B cell (primary cell): Measurements from ENCODE around the gene RAB11FIP2. TPM values are rescaled to one million over a fixed set of nuclear protein-coding genes. Genes with fewer than 3 reads are reported as not detected.

ENCODE experiments used
- ATAC-seq: fragments of 200-7000 bp; cut with Tn5 transposase; one replicate; pipeline ENCODE4 v1.10.0; 2021; ENCODE audit warnings: low read depth, mild to moderate bottlenecking, moderate number of reproducible peaks, moderate library complexity
- CTCF ChIA-PET: fragments of 350-600 bp; sonication (Branson Sonifier 250); formaldehyde crosslinking; loops from one replicate; lab custom pipeline; 2021; ENCODE audit warnings: antibody characterized with exemption, inconsistent platforms; lab: Charles Lee
- POLR2A ChIA-PET: fragments of 350-600 bp; sonication (Branson Sonifier 250); formaldehyde crosslinking; loops from one replicate; lab custom pipeline; 2021; ENCODE audit warnings: antibody characterized with exemption; lab: Charles Lee
- DNase-seq: peaks from one replicate; pipeline ENCODE4 v3.0.0; 2013
- H2AFZ ChIP-seq: 2 replicates; pipeline ENCODE4 v1.6.1; 2012; ENCODE audit warnings: mild to moderate bottlenecking, low read depth, low read length; ENCODE audit not compliant: insufficient read depth, poor library complexity, severe bottlenecking
- H3K27ac ChIP-seq, 2 donors: 1 replicate in 1 of 2; 2 replicates in 1 of 2; pipeline ENCODE4 v1.5.1; 2012 to 2013; ENCODE audit warnings: low read length in 2 of 2, mild to moderate bottlenecking in 2 of 2, moderate library complexity in 1 of 2
- H3K27me3 ChIP-seq, 4 experiments: fragments of 200-600 bp in 1 of 4; sonication (generic) in 1 of 4; replicated peaks in 1 of 4; 1 replicate in 2 of 4; 2 replicates in 2 of 4; pipeline versions ENCODE4 v1.6.1 to v1.7.0; 2013 to 2016; ENCODE audit warnings: low read length in 3 of 4, mild to moderate bottlenecking in 2 of 4, mixed read lengths in 1 of 4, moderate library complexity in 1 of 4; ENCODE audit not compliant: insufficient read depth in 4 of 4, control insufficient read depth in 3 of 4; ENCODE audit errors: control extremely low read depth in 1 of 4
- H3K36me3 ChIP-seq, 2 experiments: replicated peaks in 1 of 2; 1 replicate in 1 of 2; 2 replicates in 1 of 2; pipeline versions ENCODE4 v1.6.1 to v1.7.1; 2013; ENCODE audit warnings: low read length in 1 of 2; ENCODE audit not compliant: insufficient read depth in 2 of 2, control insufficient read depth in 1 of 2; ENCODE audit errors: control extremely low read depth in 1 of 2, extremely low read depth in 1 of 2
- H3K4me1 ChIP-seq, 2 donors: fragments of 200-600 bp in 1 of 2; sonication (generic) in 1 of 2; 1 replicate in 1 of 2; 2 replicates in 1 of 2; pipeline versions ENCODE4 v1.5.1 to v1.6.1; 2013 to 2017; ENCODE audit warnings: low read length in 2 of 2; ENCODE audit not compliant: control insufficient read depth in 2 of 2, insufficient read depth in 2 of 2
- H3K4me2 ChIP-seq: replicated peaks from 2 replicates; pipeline ENCODE3; 2012; ENCODE audit warnings: mild to moderate bottlenecking, low read depth, low read length; ENCODE audit not compliant: poor library complexity, severe bottlenecking
- H3K4me3 ChIP-seq, 5 experiments: fragments of 200-600 bp in 1 of 5; sonication (generic) in 1 of 5; 1 replicate in 3 of 5; 2 replicates in 2 of 5; pipeline versions ENCODE4 v1.5.1 to v1.7.0; 2011 to 2016; ENCODE audit warnings: low read length in 4 of 5, mild to moderate bottlenecking in 4 of 5, low read depth in 2 of 5, control low read depth in 1 of 5, moderate library complexity in 1 of 5; ENCODE audit not compliant: insufficient read depth in 1 of 5; ENCODE audit errors: control extremely low read depth in 1 of 5, extremely low read depth in 1 of 5
- H3K79me2 ChIP-seq: fragments of 200-600 bp; sonication (generic); one replicate; pipeline ENCODE4 v1.6.0; 2016; ENCODE audit warnings: low read length; ENCODE audit not compliant: control insufficient read depth, insufficient read depth
- H3K9ac ChIP-seq: fragments of 200-600 bp; sonication (generic); 2 replicates; pipeline ENCODE4 v1.6.1; 2017; ENCODE audit warnings: mild to moderate bottlenecking, low read length, moderate library complexity
- H3K9me3 ChIP-seq, 3 donors: one replicate each; pipeline versions ENCODE4 v1.6.1 to v1.7.1; 2013; ENCODE audit warnings: low read length in 2 of 3; ENCODE audit not compliant: control insufficient read depth in 2 of 3, insufficient read depth in 1 of 3; ENCODE audit errors: control extremely low read depth in 1 of 3
- H4K20me1 ChIP-seq: 2 replicates; pipeline ENCODE4 v1.6.0; 2012; ENCODE audit warnings: mild to moderate bottlenecking, low read length; ENCODE audit not compliant: insufficient read depth, control insufficient read depth, poor library complexity, severe bottlenecking
- H3K27ac Mint-ChIP-seq: one replicate; pipeline ENCODE4 v1.8.0; 2021; ENCODE audit warnings: mixed read lengths
- H3K27me3 Mint-ChIP-seq: one replicate; pipeline ENCODE4 v1.8.0; 2021; ENCODE audit warnings: mixed read lengths
- H3K4me1 Mint-ChIP-seq: one replicate; pipeline ENCODE4 v1.8.0; 2021; ENCODE audit warnings: mixed read lengths
- H3K4me3 Mint-ChIP-seq: one replicate; pipeline ENCODE4 v1.8.0; 2021; ENCODE audit warnings: mixed read lengths
- H3K9me3 Mint-ChIP-seq: one replicate; pipeline ENCODE4 v1.8.0; 2022; ENCODE audit warnings: mixed read lengths; ENCODE audit not compliant: insufficient read depth
- CTCF ChIP-seq: fragments of 200-600 bp; IDR thresholded peaks from one replicate; pipeline ENCODE4 v1.8.0; 2022; ENCODE audit warnings: antibody characterized with exemption, mild to moderate bottlenecking
- EZH2 ChIP-seq: IDR thresholded peaks from 2 replicates; pipeline ENCODE4 v1.6.1; 2012; ENCODE audit warnings: borderline replicate concordance, low read depth, mild to moderate bottlenecking, moderate library complexity, low read length; ENCODE audit not compliant: insufficient read depth, poor library complexity, severe bottlenecking
- WGBS: methylation state at CpG from one replicate; pipeline ENCODE4 v1.1.5; 2013; ENCODE audit warnings: missing lambda C conversion rate; ENCODE audit not compliant: insufficient coverage; 5-methylcytosine and 5-hydroxymethylcytosine counted together
- intact Hi-C: fragments of 100-400 bp; cut with micrococcal nuclease; formaldehyde crosslinking; loops from one replicate; pipeline ENCODE4 v1.10.0; 2022
- polyA plus RNA-seq: library from polyadenylated mRNA; depleted of rRNA; stranded (reverse); fragments of >200 nt; gene quantifications from 2 replicates; pipeline ENCODE4 v1.2.3, GENCODE V29; 2012
- total RNA-seq, 2 donors: library from RNA; stranded (reverse); fragments of 120-200 nt in 1 of 2; gene quantifications; 1 replicate in 1 of 2; 2 replicates in 1 of 2; pipeline versions ENCODE4 v1.2.3 to v1.2.4, GENCODE V29; 2013 to 2022

Gene RAB11FIP2
- total and polyA plus RNA-seq, 2 donors (not counting 1 experiment from before 2014, with no cell fraction given): 5.6 to 33.6 TPM

GRCh38 chr10:118057361-118057760 lies 10.6 kb upstream of the RAB11FIP2 start:
- H3K4me1 Mint-ChIP-seq: no peaks in the 10 kb centered on the region
- POLR2A ChIA-PET: no interaction called here
- no peak overlapping the region for H2AFZ ChIP-seq
- H3K9me3 Mint-ChIP-seq: no peaks in the 10 kb centered on the region
- no peak overlapping the region for H3K27ac Mint-ChIP-seq
- no peak overlapping the region for H3K4me3 ChIP-seq
- CTCF ChIA-PET: no interaction called here
- no peaks in the 10 kb centered on the region for H3K9me3 ChIP-seq
- peaks cover 0 to 10% (median 0%) of the 10 kb centered on the region in 4 experiments for H3K27me3 ChIP-seq
- H3K27me3 Mint-ChIP-seq: peaks cover 34% of the 10 kb centered on the region
- H4K20me1 ChIP-seq: no peaks in the 10 kb centered on the region
- H3K4me1 ChIP-seq: no peaks in the 10 kb centered on the region
- H3K4me2 ChIP-seq: no peak overlapping the region
- TF ChIP-seq CTCF: no peak
- TF ChIP-seq EZH2: no peak
- WGBS: 85% methylated on average over 2 of the region's 4 CpGs
- H3K9ac ChIP-seq: no peak overlapping the region
- no peak overlapping the region for H3K4me3 Mint-ChIP-seq
- DNase-seq: no peak
- H3K36me3 ChIP-seq: no peaks in the 10 kb centered on the region
- no peak overlapping the region for H3K27ac ChIP-seq
- intact Hi-C loops: no loop called here
- ATAC-seq: no peak
- no peaks in the 10 kb centered on the region for H3K79me2 ChIP-seq

- no peaks in the 10 kb centered on the region for H4K20me1 ChIP-seq
- no peak overlapping the region for H3K27ac Mint-ChIP-seq
- no peak overlapping the region for H3K27ac ChIP-seq
- no peak overlapping the region for H3K4me2 ChIP-seq
- no peaks in the 10 kb centered on the region for H3K4me1 ChIP-seq
- peaks cover 0 to 5% (median 0%) of the 10 kb centered on the region in 4 experiments for H3K27me3 ChIP-seq
- no peak overlapping the region for H2AFZ ChIP-seq
- DNase-seq: no peak
- no peaks in the 10 kb centered on the region for H3K9me3 Mint-ChIP-seq
- no peaks in the 10 kb centered on the region for H3K36me3 ChIP-seq
- intact Hi-C loops: no loop called here
- no peaks in the 10 kb centered on the region for H3K79me2 ChIP-seq
- WGBS: no CpG with 5 or more reads among the region's 2 CpGs
- ChIA-PET CTCF (no interaction called here), POLR2A (no interaction called here)
- no peaks in the 10 kb centered on the region for H3K9me3 ChIP-seq
- H3K9ac ChIP-seq: no peak overlapping the region
- no peak for ATAC-seq
- TF ChIP-seq CTCF: no peak
- TF ChIP-seq EZH2: no peak
- no peaks in the 10 kb centered on the region for H3K4me1 Mint-ChIP-seq
- no peak overlapping the region for H3K4me3 ChIP-seq
- H3K27me3 Mint-ChIP-seq: peaks cover 13% of the 10 kb centered on the region
- no peak overlapping the region for H3K4me3 Mint-ChIP-seq
Measured at GRCh38 chr10:118054383-118054782, 7.6 kb upstream of the RAB11FIP2 start.
